GM12874 (cell line): Measurements from ENCODE around the gene TFF2.

Experiments
- CTCF ChIP-seq: IDR thresholded peaks from 2 replicates; pipeline ENCODE4 v1.5.1; 2011; ENCODE audit warnings: low read depth, mild to moderate bottlenecking, control low read depth, low read length, moderate library complexity; ENCODE audit not compliant: insufficient read depth

The TFF2 gene

GRCh38 chr21:42376338-42376982, 25.7 kb upstream of the TFF2 start:
- no peak for TF ChIP-seq CTCF

- TF ChIP-seq CTCF, result no peak
These were observed 25.2 kb upstream of the TFF2 start for GRCh38 chr21:42375966-42376337.

GRCh38 chr21:42375506-42375905, 24.7 kb upstream of the TFF2 start:
- no peak for TF ChIP-seq CTCF

GRCh38 chr21:42374864-42375499, 24.2 kb upstream of the TFF2 start:
- TF ChIP-seq CTCF, result no peak

GRCh38 chr21:42374457-42374856, 23.7 kb upstream of the TFF2 start:
- TF ChIP-seq CTCF, result no peak

GRCh38 chr21:42373908-42374455, 23.2 kb upstream of the TFF2 start:
- no peak for TF ChIP-seq CTCF

- no peak for TF ChIP-seq CTCF
These were observed 22.6 kb upstream of the TFF2 start for GRCh38 chr21:42373196-42373907.
